HG03469 (cell line): ENCODE results near the gene ADCYAP1R1.

Experiments
- ATAC-seq: cut with Tn5 transposase; IDR thresholded peaks from one replicate; pipeline ENCODE4 v1.9.1; 2021; ENCODE audit warnings: mild to moderate bottlenecking, moderate library complexity, moderate number of reproducible peaks; ENCODE audit not compliant: unreplicated experiment

ADCYAP1R1 gene

GRCh38 chr7:31051598-31052486 lies at the start of gene ADCYAP1R1:
TSS of gene ADCYAP1R1 (plus strand) at chr7:31052308. CDS start at chr7:31063265, 10,957 bp downstream.
- ATAC-seq: no peak

GRCh38 chr7:31003097-31003496 lies 49.0 kb upstream of the ADCYAP1R1 start:
- ATAC-seq: no peak

GRCh38 chr7:31003721-31004120 lies 48.4 kb upstream of the ADCYAP1R1 start:
- no peak for ATAC-seq

- ATAC-seq: no peak
Observed at GRCh38 chr7:31004393-31004792, 47.7 kb upstream of the ADCYAP1R1 start.

- no peak for ATAC-seq
Observed at GRCh38 chr7:31006857-31007256, 45.3 kb upstream of the ADCYAP1R1 start.

GRCh38 chr7:31007634-31008033 lies 44.5 kb upstream of the ADCYAP1R1 start:
- ATAC-seq: no peak

- ATAC-seq: no peak
Observed at GRCh38 chr7:31014826-31015225, 37.3 kb upstream of the ADCYAP1R1 start.

GRCh38 chr7:31017032-31017675 lies 35.0 kb upstream of the ADCYAP1R1 start:
- ATAC-seq: no peak

- no peak for ATAC-seq
Observed at GRCh38 chr7:31017721-31018120, 34.4 kb upstream of the ADCYAP1R1 start.

GRCh38 chr7:31019509-31019908 lies 32.6 kb upstream of the ADCYAP1R1 start:
- no peak for ATAC-seq

- no peak for ATAC-seq
Observed at GRCh38 chr7:31020161-31020560, 31.9 kb upstream of the ADCYAP1R1 start.

- no peak for ATAC-seq
Observed at GRCh38 chr7:31020652-31021051, 31.5 kb upstream of the ADCYAP1R1 start.

- ATAC-seq: no peak
Observed at GRCh38 chr7:31022117-31022516, 30.0 kb upstream of the ADCYAP1R1 start.

- ATAC-seq: no peak
Observed at GRCh38 chr7:31022726-31023125, 29.4 kb upstream of the ADCYAP1R1 start.

GRCh38 chr7:31023877-31024276 lies 28.2 kb upstream of the ADCYAP1R1 start:
- peak; percentile 52 for ATAC-seq

GRCh38 chr7:31027161-31027965 lies 24.7 kb upstream of the ADCYAP1R1 start:
- no peak for ATAC-seq

- no peak for ATAC-seq
Observed at GRCh38 chr7:31028006-31028405, 24.1 kb upstream of the ADCYAP1R1 start.

- ATAC-seq: no peak
Observed at GRCh38 chr7:31028417-31028992, 23.6 kb upstream of the ADCYAP1R1 start.

GRCh38 chr7:31029251-31030042 lies 22.7 kb upstream of the ADCYAP1R1 start:
- no peak for ATAC-seq

- no peak for ATAC-seq
Observed at GRCh38 chr7:31033674-31034300, 18.3 kb upstream of the ADCYAP1R1 start.
